ENCODE data around the gene CALHM2.
"Not testable (repeated sequence)": the region's sequence is repeated elsewhere in the genome, so short reads cannot be mapped to it uniquely, and the experiment has no call there.

CALHM2 gene

GRCh38 chr10:103429647-103430046, 22.5 kb downstream of the CALHM2 start:
- DNase-seq, result no peak
- Histone ChIP-seq H3K36me3 (peaks cover 84% of the 10 kb centered on the region), H3K9me3 (no peaks in the 10 kb centered on the region), H3K4me3 (ENCODE audit: low read depth, low read length) (no peak overlapping the region), H3K27me3 (no peaks in the 10 kb centered on the region), H3K4me1 (no peaks in the 10 kb centered on the region)
- TF ChIP-seq CTCF (IDR thresholded peaks at IDR 0.05; ENCODE audit: low read depth, low read length), result no peak

- Histone ChIP-seq H3K4me3 (ENCODE audit: low read depth, low read length) (no peak overlapping the region), H3K4me1 (no peaks in the 10 kb centered on the region), H3K36me3 (peaks cover 84% of the 10 kb centered on the region), H3K9me3 (no peaks in the 10 kb centered on the region), H3K27me3 (no peaks in the 10 kb centered on the region)
- no peak for DNase-seq
- no peak for TF ChIP-seq CTCF (IDR thresholded peaks at IDR 0.05; ENCODE audit: low read depth, low read length)
Observed at GRCh38 chr10:103428989-103429643, 23.1 kb downstream of the CALHM2 start.

GRCh38 chr10:103427866-103428265, 24.3 kb downstream of the CALHM2 start:
- no peak for DNase-seq
- peaks cover 84% of the 10 kb centered on the region for H3K36me3 ChIP-seq
- H3K9me3 ChIP-seq, result no peaks in the 10 kb centered on the region
- TF ChIP-seq CTCF (IDR thresholded peaks at IDR 0.05; ENCODE audit: low read depth, low read length), result no peak
- H3K4me3 ChIP-seq (ENCODE audit: low read depth, low read length), result no peak overlapping the region
- H3K4me1 ChIP-seq, result no peaks in the 10 kb centered on the region
- H3K27me3 ChIP-seq, result no peaks in the 10 kb centered on the region

- no peak overlapping the region for H3K4me3 ChIP-seq (ENCODE audit: low read depth, low read length)
- H3K36me3 ChIP-seq, result peaks cover 83% of the 10 kb centered on the region
- H3K9me3 ChIP-seq, result no peaks in the 10 kb centered on the region
- H3K4me1 ChIP-seq, result no peaks in the 10 kb centered on the region
- no peak for DNase-seq
- H3K27me3 ChIP-seq, result no peaks in the 10 kb centered on the region
- no peak for TF ChIP-seq CTCF (IDR thresholded peaks at IDR 0.05; ENCODE audit: low read depth, low read length)
Observed at GRCh38 chr10:103423748-103424147, 28.4 kb downstream of the CALHM2 start.

- no peak for DNase-seq
- H3K36me3 ChIP-seq, result peaks cover 87% of the 10 kb centered on the region
- TF ChIP-seq CTCF (IDR thresholded peaks at IDR 0.05; ENCODE audit: low read depth, low read length), result no peak
Observed at GRCh38 chr10:103419101-103419500, 33.1 kb downstream of the CALHM2 start.

GRCh38 chr10:103417601-103418000, 34.6 kb downstream of the CALHM2 start:
- Histone ChIP-seq H3K4me3 (ENCODE audit: low read depth, low read length) (no peak overlapping the region), H3K4me1 (no peaks in the 10 kb centered on the region), H3K36me3 (peaks cover 87% of the 10 kb centered on the region), H3K9me3 (no peaks in the 10 kb centered on the region), H3K27me3 (no peaks in the 10 kb centered on the region)
- DNase-seq, result no peak
- TF ChIP-seq CTCF (IDR thresholded peaks at IDR 0.05; ENCODE audit: low read depth, low read length), result no peak

More at GRCh38 chr10:103419101-103419500, 33.1 kb downstream of the CALHM2 start:
- no peaks in the 10 kb centered on the region for H3K4me1 ChIP-seq
- no peaks in the 10 kb centered on the region for H3K27me3 ChIP-seq
- no peaks in the 10 kb centered on the region for H3K9me3 ChIP-seq
- H3K4me3 ChIP-seq (ENCODE audit: low read depth, low read length), result no peak overlapping the region

- H3K4me3 ChIP-seq (ENCODE audit: low read depth, low read length); DNase-seq; H3K27me3 ChIP-seq; H3K4me1 ChIP-seq; H3K9me3 ChIP-seq: not testable (repeated sequence)
- peaks cover 85% of the 10 kb centered on the region for H3K36me3 ChIP-seq
Observed at GRCh38 chr10:103417148-103417469, 35.1 kb downstream of the CALHM2 start.
